Lung (tissue), 12 donors: ENCODE results near the gene ASIC1. TPM values are rescaled to one million over a fixed set of nuclear protein-coding genes. Genes with fewer than 3 reads are reported as not detected.

Experiments used
- ATAC-seq: fragments of 200-7000 bp; cut with Tn5 transposase; one replicate; pipeline ENCODE4 v1.9.1; 2020; ENCODE audit warnings: moderate number of reproducible peaks; ENCODE audit not compliant: insufficient read depth, low FRiP score
- DNase-seq, 3 donors: peaks; one replicate each; pipeline ENCODE4 v3.0.0-alpha.2; 2013 to 2017
- H3K27ac ChIP-seq, 2 donors: one replicate each; pipeline ENCODE4 v1.5.1; 2013; ENCODE audit warnings: mild to moderate bottlenecking in 2 of 2, moderate library complexity in 2 of 2, control low read depth in 1 of 2, inconsistent platforms in 1 of 2, low read depth in 1 of 2, low read length in 1 of 2
- H3K27me3 ChIP-seq, 3 donors: one replicate each; pipeline ENCODE4 v1.5.1; 2013; ENCODE audit warnings: low read length in 2 of 3; ENCODE audit not compliant: control insufficient read depth in 3 of 3, insufficient read depth in 3 of 3
- H3K36me3 ChIP-seq, 4 donors: one replicate each; pipeline ENCODE4 v1.5.1; 2013; ENCODE audit warnings: low read length in 4 of 4, mild to moderate bottlenecking in 1 of 4, moderate library complexity in 1 of 4; ENCODE audit not compliant: control insufficient read depth in 4 of 4, insufficient read depth in 4 of 4
- H3K4me1 ChIP-seq, 5 donors: one replicate each; pipeline ENCODE4 v1.5.1; 2013; ENCODE audit warnings: low read length in 5 of 5, mild to moderate bottlenecking in 2 of 5, moderate library complexity in 1 of 5; ENCODE audit not compliant: control insufficient read depth in 5 of 5, insufficient read depth in 5 of 5
- H3K4me3 ChIP-seq: one replicate; pipeline ENCODE4 v1.5.1; 2013; ENCODE audit warnings: mild to moderate bottlenecking, control low read depth, moderate library complexity
- H3K9ac ChIP-seq, 2 donors: one replicate each; pipeline ENCODE4 v1.5.1; 2013; ENCODE audit warnings: low read length in 2 of 2, control low read depth in 1 of 2; ENCODE audit not compliant: insufficient read depth in 1 of 2
- H3K9me3 ChIP-seq, 4 donors: one replicate each; pipeline ENCODE4 v1.5.1; 2013; ENCODE audit warnings: low read length in 3 of 4, mild to moderate bottlenecking in 1 of 4, moderate library complexity in 1 of 4; ENCODE audit not compliant: control insufficient read depth in 4 of 4, insufficient read depth in 3 of 4
- CTCF ChIP-seq: IDR thresholded peaks from 2 replicates; pipeline ENCODE4 v1.5.1; 2012; ENCODE audit warnings: mild to moderate bottlenecking; ENCODE audit errors: control extremely low read depth, extremely low read depth
- WGBS, 2 donors: extraction: QIAGEN DNeasy Blood & Tissue Kit; methylation state at CpG; one replicate each; pipeline ENCODE4 v1.1.7; 2013; 5-methylcytosine and 5-hydroxymethylcytosine counted together
- polyA plus RNA-seq, 2 donors: library from polyadenylated mRNA; stranded (reverse); fragments of 200-250 nt; gene quantifications; one replicate each; pipeline ENCODE4 v1.2.1, GENCODE V29; 2013
- total RNA-seq, 2 donors: library from RNA; depleted of rRNA in 1 of 2; stranded (reverse); fragments of >200 nt in 1 of 2; gene quantifications; one replicate each; pipeline ENCODE4 v1.2.1, GENCODE V29; 2014 to 2021
- donor health status: control.
- donor health status: control.
- donor health status: Bipolar disorder and iron deficiency.
- donor health status: healthy.
- donor health status: DM: yes; HTN: yes; CAD: no.

ASIC1 gene
- total and polyA plus RNA-seq, 4 donors: 0.41 to 2.0 (median 1.3) TPM

GRCh38 chr12:50072198-50072907 lies 15.0 kb downstream of the ASIC1 start:
- no peaks in the 10 kb centered on the region for H3K9me3 ChIP-seq
- H3K36me3 ChIP-seq: no peaks in the 10 kb centered on the region
- 71 to 72% methylated on average over 10 of the region's 10 CpGs for WGBS, 2 donors
- H3K4me3 ChIP-seq: no peak overlapping the region
- H3K4me1 ChIP-seq: peaks cover 0 to 9% (median 4%) of the 10 kb centered on the region in 5 donors
- no peaks in the 10 kb centered on the region for H3K27me3 ChIP-seq
- no peak overlapping the region for H3K9ac ChIP-seq
- no peak overlapping the region for H3K27ac ChIP-seq
- DNase-seq: no peak
- no peak for TF ChIP-seq CTCF
- ATAC-seq: no peak

GRCh38 chr12:50073206-50073605 lies 15.8 kb downstream of the ASIC1 start:
- Histone ChIP-seq H3K9ac (no peak overlapping the region), H3K4me1 (peaks cover 0 to 9% (median 4%) of the 10 kb centered on the region in 5 donors), H3K27ac (no peak overlapping the region), H3K4me3 (no peak overlapping the region), H3K9me3 (no peaks in the 10 kb centered on the region), H3K27me3 (no peaks in the 10 kb centered on the region), H3K36me3 (no peaks in the 10 kb centered on the region)
- no peak for TF ChIP-seq CTCF
- no peak for ATAC-seq
- WGBS, 2 donors: 83 to 88% methylated on average over 6 to 7 of the region's 7 CpGs
- DNase-seq: no peak

- no peaks in the 10 kb centered on the region for H3K36me3 ChIP-seq
- WGBS, 2 donors: 80 to 86% methylated on average over 10 of the region's 10 CpGs
- H3K9me3 ChIP-seq: no peaks in the 10 kb centered on the region
- ATAC-seq (no peak), DNase-seq (no peak)
- peaks cover 0 to 9% (median 4%) of the 10 kb centered on the region in 5 donors for H3K4me1 ChIP-seq
- H3K27me3 ChIP-seq: no peaks in the 10 kb centered on the region
- TF ChIP-seq CTCF: no peak
- H3K4me3 ChIP-seq: no peak overlapping the region
- no peak overlapping the region for H3K9ac ChIP-seq
- no peak overlapping the region for H3K27ac ChIP-seq
Observed at GRCh38 chr12:50073712-50074111, 16.3 kb downstream of the ASIC1 start.
